Colon (tissue), 2 donors: ENCODE results near the gene SDF4.
"Not testable (repeated sequence)": the region's sequence is repeated elsewhere in the genome, so short reads cannot be mapped to it uniquely, and the experiment has no call there.

ENCODE experiments used
- FAIRE-seq: peaks from 2 replicates; lab custom pipeline; 2012; peaks lifted over from hg19 to GRCh38; lab: Jason Lieb, UNC
- donor health status: control.
- donor health status: control.

The SDF4 gene

DNA sequence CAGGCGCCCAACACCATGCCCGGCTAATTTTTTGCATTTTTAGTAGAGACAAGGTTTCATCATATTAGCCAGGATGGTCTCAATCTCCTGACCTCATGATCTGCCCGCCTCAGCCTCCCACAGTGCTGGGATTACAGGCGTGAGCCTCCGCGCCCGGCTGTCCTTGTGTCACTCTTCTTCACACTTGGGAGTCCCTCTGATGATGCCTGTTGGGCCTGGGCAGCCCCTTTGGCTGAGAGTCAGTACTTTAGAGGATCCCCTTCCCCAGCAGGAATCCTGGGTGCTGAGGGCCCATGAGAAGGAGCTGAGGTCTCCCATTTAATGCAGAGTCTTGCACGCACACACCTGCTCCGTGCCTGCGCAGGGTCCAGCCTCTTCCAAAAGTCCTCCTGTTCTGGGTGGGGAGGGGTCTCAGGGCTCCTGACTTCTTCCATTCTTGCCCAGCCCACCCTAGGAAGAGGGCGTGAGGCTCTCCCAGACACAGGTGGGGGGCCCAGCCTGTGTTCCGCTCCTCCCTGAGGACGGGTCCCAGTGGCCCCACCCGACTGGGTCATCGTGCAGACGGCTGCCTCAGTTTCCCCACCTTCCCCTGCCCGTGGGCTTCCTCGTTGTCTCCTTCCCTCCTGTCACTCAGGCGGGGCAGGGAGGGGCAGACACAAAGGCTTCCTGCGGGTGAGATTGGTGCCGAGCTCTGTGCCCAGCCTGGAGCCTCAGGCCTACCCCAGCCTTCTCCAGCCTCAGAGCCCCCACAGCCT lies 54.2 kb downstream of the SDF4 start:
- no peak for FAIRE-seq

DNA sequence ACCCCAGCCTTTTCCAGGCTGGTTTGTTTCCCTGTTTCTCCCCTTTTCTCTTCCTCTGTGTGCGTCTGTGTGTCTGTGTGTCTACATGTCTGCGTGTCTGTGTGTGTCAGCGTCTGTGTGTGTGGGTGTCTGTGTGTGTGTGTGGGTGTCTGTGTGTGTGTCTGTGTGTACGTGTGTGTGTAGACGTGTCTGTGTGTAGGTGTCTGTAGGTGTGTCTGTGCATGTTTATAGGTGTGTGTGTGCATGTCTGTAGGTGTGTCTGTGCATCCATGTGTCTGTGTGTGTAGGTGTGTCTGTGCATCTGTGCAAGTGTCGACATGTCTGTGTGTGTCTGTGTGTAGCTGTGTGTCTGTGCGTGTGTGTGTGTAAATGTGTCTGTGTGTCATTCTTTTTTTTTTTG lies 54.9 kb downstream of the SDF4 start:
- FAIRE-seq, result no peak

DNA sequence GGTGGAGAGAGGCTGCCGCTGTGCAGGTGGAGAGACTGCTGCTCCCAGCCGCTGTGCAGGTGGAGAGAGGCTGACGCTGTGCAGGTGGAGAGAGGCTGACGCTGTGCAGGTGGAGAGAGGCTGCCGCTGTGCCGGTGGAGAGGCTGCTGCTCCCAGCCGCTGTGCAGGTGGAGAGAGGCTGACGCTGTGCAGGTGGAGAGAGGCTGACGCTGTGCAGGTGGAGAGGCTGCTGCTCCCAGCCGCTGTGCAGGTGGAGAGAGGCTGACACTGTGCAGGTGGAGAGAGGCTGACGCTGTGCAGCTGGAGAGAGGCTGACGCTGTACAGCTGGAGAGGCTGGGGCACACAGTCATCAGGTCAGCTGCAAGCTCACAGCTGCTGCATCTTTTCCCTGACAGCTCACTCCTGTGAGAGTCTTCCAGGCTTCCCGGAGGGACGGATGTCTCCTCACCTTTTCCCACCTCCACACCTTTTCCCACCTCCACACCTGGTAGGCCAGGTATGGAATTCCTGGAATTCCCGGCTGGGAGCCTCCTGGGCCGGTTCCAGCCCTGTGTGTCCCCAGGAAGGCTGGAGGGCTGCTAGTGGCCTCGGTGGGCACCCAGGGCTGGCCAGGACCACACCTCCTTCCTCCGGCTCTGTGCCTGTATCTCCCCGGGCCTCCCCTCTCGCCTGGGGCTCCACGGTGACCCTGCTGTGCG lies 55.6 kb downstream of the SDF4 start:
- not testable (repeated sequence) for FAIRE-seq

DNA sequence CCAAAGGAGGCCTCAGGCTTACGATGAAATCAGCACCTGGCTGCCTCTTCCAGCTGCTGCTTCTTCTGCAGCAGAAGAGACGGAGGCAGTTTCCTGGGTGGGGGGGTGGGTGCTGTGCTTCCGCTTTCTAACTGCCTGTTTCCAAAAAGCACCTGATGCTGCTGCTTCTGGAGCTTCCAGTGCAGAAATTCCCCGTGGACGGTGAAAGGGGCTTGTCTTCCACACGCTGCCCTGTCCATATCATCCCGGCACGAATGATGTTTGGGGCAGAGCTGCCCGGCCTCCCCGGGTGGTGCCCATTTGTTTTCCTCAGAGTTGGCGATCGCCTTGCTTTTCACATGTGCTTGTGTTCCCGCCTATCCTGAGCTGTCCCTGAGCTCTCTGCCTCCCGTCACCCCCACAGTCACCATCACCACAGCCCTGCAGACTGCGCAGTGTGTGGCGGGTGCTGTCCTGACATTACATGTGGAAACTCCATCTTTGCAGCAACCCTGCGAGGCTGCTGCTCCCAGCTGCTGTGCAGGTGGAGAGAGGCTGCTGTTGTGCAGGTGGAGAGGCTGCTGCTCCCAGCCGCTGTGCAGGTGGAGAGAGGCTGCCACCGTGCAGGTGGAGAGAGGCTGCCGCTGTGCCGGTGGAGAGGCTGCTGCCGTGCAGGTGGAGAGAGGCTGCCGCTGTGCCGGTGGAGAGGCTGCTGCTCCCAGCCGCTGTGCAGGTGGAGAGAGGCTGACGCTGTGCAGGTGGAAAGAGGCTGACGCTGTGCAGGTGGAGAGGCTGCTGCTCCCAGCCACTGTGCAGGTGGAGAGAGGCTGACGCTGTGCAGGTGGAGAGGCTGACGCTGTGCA lies 56.4 kb downstream of the SDF4 start:
- FAIRE-seq, result no peak

DNA sequence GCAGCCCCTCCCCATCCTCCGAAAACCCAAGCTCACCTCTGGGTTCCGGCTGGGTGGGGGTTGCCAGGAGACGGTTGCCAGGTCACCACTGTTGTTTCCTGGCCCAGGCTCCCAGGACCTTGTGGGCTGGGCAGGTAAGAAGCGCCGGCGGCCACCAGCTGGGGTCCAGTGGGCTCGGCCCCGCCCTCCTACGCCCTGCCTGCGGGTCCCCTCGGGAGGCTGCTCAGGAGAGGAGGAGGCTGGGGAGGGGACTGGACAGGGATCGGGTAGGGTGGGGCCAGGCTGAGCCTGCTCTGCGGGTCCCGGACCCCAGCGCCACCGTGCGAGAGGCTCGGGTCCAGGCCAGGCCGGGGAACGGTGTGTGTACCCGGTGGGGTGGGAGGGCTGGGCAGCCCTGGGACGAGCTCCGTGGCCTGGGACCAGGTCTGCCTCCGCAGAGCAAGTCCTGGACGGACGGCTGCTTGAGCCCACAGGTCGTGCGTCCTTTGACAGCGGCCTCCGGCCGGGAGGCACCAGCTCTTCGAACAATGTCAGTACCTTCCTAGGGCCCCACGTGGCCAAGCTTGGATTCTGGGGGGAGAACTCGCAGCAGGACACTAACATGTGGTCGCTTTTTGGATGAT lies 57.9 kb downstream of the SDF4 start, which contains the start of gene TTLL10:
TSS of gene TTLL10 (plus strand) at position 88 of the 623 bp plus-strand sequence. CDS start 5,336 bp downstream, outside the sequence.
- no peak for FAIRE-seq

DNA sequence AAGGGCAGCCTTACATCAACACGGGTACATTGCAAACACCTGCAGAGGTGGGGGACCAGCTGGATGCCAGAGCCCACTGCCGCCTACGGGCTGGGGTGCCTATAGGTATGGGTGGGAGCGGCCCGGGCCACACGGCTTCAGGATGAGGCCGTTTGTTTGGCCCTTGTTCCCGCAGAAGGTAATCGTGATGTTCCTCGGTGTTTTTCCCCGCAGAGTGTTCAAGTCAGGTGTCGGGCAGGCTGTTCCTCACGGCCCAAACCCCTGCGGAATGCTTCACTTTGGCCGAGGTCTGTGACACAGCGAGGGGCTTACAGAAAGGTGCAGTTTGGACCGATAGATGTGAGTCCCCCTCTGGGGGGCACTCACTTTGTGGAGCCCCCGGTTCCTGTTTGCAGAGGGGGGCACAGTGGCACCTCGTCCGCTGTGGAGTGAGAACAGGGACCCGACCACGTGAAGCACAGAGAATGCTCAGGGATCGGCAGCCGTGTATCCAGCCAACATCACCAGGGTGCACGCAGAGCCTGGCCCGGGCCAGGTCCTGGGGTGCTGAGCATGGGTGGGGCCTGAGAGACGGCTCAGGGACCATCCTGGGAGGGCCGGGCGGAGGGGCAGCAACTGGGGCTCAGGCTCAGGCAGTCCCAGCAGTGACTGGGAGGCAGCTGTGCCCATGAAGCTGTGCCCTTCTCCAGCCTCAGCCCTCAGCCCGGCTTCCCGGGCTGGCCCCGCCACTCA lies 58.6 kb downstream of the SDF4 start:
- no peak for FAIRE-seq

DNA sequence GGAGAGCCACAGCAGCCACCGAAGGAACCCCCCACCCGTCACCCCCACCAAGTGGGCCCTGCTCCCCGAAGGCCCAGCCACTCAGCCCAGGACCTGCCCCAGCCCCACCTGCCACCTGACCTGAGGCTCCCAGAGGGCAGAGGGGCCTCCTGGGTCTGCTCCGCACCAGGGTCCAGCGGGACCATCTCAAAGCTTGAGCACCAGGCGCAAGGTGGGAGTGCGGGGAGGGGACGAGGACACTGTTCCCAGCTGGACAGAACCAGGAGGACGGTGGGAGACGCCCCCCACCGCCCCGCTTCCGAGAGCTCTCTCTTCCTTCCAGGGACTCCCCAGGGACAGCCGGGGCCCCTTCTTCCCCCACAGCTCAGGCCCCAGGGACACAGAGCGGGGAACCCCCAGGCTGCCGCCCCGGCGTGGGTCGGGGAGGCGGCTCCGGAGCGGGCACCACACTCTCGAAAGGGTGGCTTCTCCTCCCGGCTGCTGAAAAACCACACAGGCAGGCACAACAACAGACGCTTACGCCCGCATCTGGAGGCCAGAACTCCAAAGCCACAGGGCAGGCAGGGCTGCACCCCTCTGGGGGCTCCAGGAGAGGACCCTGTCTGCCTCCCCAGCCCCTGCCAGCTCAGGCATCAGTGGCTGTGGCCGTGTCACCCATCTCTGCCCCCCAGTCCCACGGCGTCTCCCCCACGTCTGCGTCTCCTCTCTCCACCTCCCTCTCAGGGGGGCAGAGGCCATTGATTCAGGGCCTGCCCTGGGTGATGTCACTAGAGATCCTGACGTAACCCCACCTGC lies 60.1 kb downstream of the SDF4 start:
- FAIRE-seq, result no peak

DNA sequence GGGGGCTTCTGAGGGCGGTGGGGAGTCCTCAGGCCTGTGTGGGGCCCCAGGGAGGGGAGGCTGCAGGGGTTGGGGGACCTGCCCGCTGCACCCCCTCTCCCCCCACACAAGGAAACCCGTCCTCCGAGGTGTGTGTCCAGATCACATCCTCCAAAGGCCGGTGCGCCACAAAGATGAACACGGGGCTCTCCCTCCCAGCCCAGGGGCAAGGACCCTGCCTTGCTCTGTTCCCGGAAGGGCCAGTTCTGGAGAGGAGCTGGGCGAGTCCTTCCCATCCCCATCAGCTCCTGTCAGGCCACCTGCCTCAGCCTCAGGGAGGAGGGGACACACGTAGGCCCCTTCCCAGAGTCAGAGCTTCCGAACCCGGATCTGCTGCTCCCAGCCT lies 60.6 kb downstream of the SDF4 start:
- no peak for FAIRE-seq

DNA sequence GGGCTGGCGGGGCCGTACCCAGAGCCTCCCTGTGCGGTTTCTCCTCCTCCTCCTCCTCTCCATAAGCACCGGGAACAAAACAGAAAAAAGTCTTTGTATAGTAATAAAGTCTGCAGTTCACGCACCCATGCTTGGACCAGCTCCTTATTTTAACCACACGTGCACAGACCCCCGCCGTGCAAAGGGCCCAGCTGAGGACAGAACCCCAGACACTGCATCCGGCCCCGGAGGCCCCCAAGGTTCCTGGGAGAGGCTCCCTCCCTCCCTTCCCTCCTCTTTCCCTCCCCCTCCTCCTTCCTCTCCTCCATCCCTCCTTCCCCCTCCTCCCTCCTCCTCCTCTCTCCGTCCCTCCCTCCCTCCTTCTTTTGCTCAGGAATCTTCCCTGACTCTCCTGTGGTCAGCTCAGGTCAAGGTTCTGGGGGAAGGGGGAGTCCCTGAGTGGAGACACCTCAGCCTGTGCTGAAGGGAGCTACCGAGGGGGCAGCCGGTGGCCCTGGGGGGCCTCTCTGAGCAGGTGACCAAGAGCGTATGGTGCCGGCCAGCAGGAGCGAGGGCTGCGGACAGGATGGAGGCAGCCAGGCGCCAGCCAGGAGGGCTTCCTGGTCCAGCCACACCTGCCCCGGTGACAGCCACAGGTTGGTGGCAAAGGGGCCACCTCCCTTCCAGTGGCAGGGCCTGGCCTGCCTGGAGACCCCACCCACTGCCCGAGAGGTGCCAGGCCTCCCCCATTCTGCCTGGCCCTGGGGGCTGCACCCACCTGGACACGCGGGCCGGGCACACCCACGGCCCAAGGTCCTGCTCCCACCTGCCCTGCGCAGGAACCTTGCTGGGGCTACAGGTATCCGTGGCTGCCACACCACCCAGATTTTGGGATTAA lies 61.3 kb downstream of the SDF4 start:
- no peak for FAIRE-seq

DNA sequence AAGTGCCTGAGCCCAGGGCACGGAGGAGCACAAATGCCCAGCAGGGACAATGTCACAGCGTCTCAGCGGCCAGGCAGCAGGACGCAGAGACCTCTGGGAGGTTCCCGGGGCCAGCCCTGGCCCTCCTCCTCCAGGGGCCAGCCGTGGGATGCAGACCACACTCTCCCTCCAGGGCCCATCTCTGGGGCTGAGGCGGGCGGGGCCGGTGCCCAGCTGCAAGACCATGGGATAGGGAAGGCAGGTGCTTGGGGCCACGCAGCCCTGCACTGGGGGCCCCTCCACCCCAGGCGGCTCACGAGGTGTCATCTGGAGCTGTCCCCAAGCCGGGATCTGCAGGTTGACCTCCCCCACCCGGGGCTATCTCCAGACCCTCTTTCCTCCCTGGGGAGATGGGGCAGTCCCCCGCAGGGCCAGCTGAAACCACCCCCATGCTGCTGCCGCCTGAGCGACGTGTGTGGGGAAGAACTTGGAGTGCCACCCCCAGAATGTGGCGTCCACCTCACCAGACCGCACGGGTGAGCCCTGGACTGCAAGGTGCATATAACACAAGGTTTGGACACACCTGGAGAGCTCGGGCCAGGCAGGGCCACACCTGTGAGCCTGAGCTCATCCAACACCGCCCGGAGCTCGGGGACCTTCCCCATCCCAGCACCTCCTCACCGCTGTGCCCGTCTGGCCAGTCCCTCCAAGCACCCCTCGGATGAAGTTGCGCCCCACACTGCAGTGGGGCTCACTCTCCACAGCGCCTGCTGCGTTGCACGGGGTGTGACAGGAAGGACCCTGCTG lies 62.2 kb downstream of the SDF4 start:
- no peak for FAIRE-seq

DNA sequence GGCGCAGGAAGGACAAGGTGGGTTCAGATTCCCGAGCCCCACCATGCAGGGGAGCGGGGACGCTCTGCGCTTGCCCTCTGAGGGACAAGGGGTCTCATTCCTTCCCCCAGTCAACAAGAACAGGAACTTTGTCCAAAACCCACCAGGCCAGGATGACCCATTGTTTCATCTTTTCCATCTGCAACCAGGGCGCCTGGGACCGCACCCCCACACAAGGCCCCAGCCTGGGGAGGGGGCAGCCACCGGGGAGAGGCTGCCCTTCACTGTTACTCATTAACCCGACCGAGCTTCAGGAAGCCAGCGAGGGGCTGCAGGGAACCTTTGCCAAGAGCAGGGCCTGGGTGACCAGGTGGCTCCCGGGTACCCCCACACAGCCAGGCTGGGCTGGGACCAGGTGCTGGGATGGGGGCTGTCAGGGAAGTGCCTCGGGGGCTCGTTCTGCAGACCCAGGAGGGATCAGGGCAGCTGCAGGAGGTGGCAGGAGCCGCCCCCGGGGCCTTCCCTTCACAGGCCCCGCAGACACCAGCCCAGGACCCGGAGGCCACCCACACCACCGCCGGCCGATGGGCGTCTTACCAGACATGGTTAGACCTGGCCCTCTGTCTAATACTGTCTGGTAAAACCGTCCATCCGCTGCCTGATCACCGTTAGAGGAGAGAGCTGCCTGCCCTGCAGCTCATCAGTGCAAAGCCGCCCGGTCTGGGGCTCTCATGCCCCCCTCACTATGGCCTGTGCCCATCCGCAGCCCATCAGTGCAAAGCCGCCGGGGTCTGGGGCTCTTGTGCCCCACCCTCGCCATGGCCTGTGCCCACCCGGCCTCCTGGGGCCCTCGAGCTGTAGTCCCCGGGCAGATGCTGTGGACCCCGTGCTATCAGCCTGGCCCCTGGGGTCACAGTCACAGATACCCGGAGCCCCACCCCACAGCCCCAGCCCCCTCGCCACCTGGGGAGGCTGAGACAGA lies 63.1 kb downstream of the SDF4 start:
- FAIRE-seq, result no peak

DNA sequence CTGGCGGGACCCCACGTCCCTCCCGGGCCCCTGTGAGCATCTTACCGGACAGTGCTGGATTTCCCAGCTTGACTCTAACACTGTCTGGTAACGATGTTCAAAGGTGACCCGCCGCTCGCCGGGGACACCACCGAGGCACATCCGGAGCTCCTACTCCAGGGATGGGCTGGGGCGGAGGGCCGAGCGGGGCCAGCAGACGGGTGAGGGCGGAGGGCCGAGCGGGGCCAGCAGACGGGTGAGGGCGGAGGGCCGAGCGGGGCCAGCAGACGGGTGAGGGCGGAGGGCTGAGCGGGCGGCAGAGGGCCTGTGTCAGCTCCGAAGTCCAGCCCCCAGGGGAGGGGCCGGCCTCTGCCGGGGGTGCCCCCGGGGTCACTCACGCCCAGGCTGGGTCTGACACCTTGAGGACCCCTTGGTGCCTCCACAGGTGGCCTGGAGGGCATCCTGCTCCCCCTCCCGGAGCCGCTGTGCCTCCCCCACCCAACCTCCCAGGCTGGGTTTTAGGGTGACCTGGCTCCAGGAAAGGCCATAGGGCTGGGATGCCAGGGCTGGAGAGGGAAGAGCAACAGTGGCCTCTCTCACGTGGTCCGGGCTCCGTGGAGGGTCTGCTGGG lies 63.9 kb downstream of the SDF4 start:
- no peak for FAIRE-seq

DNA sequence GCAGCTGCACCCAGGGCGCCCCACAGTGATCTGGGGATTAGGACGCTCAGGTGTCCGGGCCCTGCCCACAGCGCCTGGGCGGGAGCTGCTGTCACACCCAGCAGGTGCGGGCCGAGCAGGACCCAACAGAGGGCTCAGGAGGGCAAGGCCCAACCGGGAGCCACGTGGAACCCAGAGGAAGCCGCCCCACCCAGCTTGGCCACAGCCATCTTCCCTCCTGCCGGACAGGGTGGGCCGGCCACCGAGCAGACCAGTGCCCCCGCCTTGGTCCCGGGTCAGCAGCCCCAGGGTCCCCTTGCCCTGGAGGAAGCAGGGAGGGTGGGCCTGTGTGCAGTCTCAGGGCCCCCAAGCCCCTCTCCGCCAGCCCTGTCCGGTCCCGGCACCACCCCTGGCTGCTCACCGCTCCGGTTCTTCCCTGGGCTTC lies 64.4 kb downstream of the SDF4 start:
- FAIRE-seq, result no peak
